Activated CD4-positive, alpha-beta T cell treated with anti-CD3 and anti-CD28 coated beads, Interleukin-10, Interleukin-2, amounts not matched to agents 100 ng/mL and 50 ng/mL, durations not matched to agents 16 hours and 8 hours (primary cell): Measurements from ENCODE around the gene HSF2BP.
"Not testable (repeated sequence)": the region's sequence is repeated elsewhere in the genome, so short reads cannot be mapped to it uniquely, and the experiment has no call there.

Experiments used
- DNase-seq: peaks from one replicate; pipeline ENCODE4 v3.0.0-alpha.2; 2020

HSF2BP gene

GRCh38 chr21:43596616-43597015 lies 62.7 kb downstream of the HSF2BP start:
- DNase-seq: no peak

DNA sequence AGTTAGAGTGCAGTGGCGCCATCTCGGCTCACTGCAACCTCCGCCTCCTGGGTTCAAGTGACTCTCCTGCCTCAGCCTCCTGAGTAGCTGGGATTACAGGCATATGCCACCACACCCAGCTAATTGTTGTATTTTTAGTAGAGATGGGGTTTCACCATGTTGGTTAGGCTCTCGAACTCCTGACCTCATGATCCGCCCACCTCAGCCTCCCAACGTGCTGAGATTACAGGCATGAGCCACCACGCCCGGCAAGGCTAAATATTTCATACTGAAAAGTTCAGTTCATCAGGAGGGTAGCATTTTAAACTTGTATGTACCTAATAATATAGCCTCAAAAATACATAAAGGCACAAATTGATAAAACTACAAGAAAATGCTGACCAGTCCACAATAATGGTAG lies 63.5 kb downstream of the HSF2BP start:
- not testable (repeated sequence) for DNase-seq

DNA sequence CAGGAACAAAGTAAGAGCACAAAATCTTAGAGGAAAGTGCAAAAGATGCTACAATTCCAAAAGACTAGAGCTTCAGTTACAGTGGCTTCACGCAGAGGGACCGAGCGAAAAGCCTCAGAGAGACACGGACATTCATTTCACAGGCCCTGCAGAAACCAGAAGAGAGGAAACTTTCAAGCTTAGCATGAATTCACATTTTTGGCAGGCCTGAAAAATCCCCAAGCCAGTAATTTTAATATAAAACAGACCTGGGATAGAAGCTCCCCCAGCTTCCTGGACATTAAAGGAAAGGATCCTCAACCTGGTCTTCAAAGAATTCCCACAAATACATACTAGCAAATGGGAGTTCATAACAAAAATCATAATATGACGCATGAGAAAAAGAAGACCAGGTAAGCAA lies 66.2 kb downstream of the HSF2BP start:
- DNase-seq: no peak

GRCh38 chr21:43591571-43591970 lies 67.7 kb downstream of the HSF2BP start:
- no peak for DNase-seq

GRCh38 chr21:43590194-43590593 lies 69.1 kb downstream of the HSF2BP start:
- no peak for DNase-seq

- no peak for DNase-seq
Observed at GRCh38 chr21:43588957-43589356, 70.3 kb downstream of the HSF2BP start.

GRCh38 chr21:43585924-43586413 lies 73.3 kb downstream of the HSF2BP start:
- no peak for DNase-seq

DNA sequence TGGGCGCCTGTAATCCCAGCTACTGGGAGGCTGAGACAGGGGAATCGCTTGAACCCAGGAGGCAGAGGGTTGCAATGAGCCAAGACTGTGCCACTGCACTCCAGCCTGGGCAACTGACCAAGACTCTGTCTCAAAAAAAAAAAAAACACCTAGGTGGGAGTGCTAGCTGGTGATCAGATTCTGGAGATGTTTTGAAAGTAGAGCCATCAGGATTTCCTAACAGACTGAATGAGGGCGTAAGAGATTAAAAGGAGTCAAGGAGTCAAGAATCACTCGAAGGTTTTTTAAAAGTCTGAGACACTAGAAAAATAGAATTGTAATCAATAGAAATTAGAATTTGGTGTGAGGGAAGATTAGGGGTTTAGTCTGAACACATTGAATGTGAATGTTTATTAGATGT lies 73.8 kb downstream of the HSF2BP start:
- no peak for DNase-seq

DNA sequence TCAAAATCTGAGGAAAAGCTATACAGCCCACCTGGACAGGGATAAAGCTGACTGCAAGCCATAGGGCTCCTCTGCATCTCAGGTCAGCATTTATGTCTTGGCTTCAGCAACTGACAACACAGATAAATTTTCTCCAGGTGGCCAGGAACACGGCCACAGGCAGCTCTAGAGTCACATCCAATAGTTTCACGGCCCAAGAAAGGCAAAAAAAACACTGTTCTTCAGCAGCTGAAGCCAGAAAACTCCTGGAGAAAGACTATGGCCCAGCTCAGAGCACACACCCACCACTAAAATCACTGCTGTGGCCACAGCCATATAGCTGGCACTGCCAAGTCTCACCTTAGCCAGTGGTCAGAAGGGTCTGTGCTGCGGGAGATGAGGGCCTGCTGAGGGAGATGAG lies 77.8 kb downstream of the HSF2BP start:
- DNase-seq: no peak

- no peak for DNase-seq
Observed at GRCh38 chr21:43578677-43579303, 80.5 kb downstream of the HSF2BP start.

DNA sequence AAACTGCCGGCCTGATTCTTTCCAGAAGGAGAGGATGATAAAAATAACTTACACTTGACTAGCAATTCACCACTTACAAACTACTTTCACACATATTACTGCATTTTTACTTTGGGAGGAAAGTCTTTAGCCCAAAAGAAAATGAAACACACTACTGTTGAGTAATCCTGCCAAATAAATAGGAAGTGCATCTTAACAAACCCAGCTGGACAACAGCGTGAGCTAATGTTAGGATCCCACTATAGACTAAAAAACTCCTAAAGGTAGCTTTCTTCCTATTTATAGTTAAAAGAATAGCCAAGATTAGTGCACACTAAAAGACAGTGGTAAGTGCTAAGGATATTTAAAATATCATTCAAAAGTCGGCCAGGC lies 83.8 kb downstream of the HSF2BP start:
- DNase-seq: no peak

- no peak for DNase-seq
Observed at GRCh38 chr21:43574741-43575472, 84.4 kb downstream of the HSF2BP start.

GRCh38 chr21:43573921-43574320 lies 85.4 kb downstream of the HSF2BP start:
- no peak for DNase-seq

DNA sequence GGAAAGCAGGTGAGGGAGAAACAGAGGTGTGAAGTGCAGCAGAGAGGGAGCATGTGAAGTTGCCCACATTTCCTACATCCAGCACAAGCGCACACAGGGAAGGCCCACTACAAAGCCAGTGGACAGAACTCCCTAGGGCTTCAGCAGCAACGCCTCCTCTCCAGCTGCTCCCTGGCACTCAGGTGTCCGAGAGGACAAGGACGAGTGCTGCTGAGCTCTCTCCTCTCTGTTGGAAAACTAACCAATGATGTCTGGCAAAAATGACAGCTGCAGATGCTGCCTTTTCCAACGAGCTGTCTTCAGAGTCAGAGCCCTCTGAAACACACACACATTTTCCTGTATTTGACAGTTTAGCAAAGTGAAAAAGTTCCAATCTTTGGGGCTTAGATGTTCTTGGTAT lies 86.8 kb downstream of the HSF2BP start:
- DNase-seq: no peak

GRCh38 chr21:43571976-43572375 lies 87.3 kb downstream of the HSF2BP start:
- no peak for DNase-seq

- DNase-seq: not testable (repeated sequence)
Observed at GRCh38 chr21:43570195-43570594, 89.1 kb downstream of the HSF2BP start.

DNA sequence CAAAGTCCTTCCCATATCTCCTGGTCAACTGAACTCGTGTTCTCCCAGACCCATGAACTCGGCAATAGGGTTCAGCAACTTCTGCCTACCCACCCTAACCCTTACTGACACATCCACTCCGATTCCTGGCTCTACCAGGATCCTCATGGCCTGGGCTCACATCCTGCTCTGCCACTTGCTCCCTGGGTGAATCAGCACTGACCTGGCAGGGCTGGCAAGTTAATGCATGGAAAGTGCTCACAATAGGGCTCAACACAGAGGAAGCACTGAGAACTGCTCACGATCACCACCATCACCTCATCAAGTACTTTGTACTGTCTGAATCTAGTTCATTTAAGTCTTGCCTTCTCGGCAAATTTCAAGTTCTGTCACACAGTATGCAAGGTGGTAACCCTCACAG lies 96.8 kb downstream of the HSF2BP start:
- DNase-seq: not testable (repeated sequence)

GRCh38 chr21:43540561-43540960 lies 118.7 kb downstream of the HSF2BP start:
- DNase-seq: not testable (repeated sequence)

GRCh38 chr21:43522495-43523131 lies 136.7 kb downstream of the HSF2BP start:
- DNase-seq: not testable (repeated sequence)

GRCh38 chr21:43517701-43518100 lies 141.6 kb downstream of the HSF2BP start:
- not testable (repeated sequence) for DNase-seq

DNA sequence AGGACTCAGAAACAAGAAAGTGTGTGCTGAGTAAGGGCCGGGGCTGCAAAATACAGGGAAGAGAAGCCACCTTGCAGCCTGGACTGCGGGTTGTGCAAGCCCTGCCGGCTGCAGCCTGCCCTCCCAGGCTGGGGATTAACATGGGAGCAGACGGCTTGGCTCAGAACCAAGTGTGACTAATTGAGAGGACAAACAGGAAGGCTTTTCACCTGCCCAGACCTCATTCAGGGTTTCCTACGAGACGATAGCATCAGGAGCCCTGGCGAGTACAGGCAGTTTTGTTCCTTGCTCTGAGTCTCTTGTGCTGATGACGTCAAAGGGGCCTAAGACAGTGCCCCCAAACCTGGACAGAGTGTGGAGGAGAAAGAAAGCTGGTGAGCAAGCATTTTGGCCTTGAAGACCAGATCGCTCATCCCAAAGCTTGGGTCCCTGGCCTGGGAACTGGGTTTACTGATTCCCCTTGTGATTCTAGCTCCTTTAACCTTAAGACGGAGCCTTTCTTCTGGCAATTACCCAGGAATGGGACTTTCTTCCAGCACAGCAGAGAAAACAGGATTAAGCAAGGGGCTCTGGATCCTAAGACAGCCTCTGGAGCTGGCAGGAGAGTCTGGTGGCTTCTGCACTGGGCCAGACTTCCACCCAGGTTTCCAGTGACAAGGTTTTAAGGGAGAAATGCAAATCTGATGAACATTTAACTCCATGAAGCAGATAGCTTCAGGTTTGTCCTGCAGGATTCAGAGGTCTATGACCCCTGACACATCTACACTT lies 142.2 kb downstream of the HSF2BP start:
- DNase-seq: not testable (repeated sequence)

DNA sequence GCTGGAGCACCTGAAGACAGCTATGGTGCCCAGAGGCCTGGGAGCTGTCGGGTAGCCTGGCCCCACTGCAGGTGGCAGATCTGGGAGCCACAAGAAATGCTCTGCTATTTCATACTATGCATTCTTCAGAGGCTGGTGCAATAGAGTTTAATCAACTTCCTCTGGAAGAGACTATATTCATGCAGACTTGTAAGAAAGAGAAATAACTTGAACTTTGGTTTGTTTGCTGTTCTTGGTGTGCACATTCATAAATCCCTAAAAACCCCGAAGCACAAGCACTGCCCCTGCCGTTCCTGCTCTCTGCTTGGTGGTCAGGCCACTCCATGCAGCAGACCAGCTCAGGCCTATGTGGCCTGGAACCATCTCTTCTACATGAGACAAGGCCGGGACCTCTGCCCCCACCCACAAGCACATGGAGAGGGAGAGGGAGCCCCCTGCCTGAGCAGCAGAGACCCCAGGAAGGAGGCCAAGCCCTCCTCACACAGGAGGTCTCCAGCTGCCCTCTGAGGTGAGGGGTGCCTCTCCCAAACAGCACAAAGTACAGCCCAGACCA lies 142.9 kb downstream of the HSF2BP start:
- DNase-seq: not testable (repeated sequence)

- DNase-seq: not testable (repeated sequence)
Observed at GRCh38 chr21:43514834-43515233, 144.5 kb downstream of the HSF2BP start.
